ENCODE measurements around the gene VWA7.
A peak's percentile ranks its signal among the peaks of the same experiment; 100 is the strongest.
"Not testable (repeated sequence)": the region's sequence is repeated elsewhere in the genome, so short reads cannot be mapped to it uniquely, and the experiment has no call there.

The VWA7 gene

DNA sequence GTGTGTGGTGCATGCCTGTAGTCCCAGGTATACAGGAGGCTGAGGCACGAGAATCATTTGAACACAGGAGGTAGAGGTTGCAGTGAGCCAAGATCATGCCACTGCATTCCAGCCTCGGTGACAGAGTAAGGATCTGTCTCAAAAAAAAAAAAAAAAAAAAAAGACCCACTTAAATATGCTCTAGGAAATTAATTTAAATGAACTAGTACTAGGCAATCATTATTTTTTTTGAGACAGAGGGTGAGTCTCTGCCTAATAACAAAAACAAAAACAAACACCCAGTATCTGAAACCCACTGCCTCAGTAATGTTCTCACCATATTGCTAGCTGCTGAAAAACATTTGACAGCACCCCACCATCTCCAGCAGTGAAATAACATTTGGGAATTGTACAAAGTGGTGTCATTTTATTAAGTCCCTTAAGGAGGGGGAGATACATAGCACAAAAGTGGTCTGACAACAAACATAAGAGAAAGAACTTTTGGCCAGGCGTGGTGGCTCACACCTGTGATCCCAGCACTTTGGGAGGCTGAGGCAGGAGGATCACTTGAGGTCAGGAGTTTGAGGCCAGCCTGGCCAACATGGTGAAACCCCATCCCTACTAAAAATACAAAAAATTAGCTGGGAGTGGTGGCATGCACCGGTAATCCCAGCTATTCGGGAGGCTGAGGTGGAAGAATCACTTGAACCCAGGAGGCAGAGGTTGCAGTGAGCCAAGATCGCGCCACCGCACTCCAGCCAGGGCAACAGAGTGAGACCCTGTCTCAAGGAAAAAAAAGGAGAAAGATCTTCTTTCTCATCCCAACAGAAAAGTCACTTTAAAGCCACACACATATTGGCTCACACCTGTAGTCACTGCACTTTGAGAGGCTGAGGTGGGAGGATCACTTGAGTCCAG lies 24.2 kb upstream of the VWA7 start:
- not testable (repeated sequence) for DNase-seq (ENCODE audit: low spot score)

DNA sequence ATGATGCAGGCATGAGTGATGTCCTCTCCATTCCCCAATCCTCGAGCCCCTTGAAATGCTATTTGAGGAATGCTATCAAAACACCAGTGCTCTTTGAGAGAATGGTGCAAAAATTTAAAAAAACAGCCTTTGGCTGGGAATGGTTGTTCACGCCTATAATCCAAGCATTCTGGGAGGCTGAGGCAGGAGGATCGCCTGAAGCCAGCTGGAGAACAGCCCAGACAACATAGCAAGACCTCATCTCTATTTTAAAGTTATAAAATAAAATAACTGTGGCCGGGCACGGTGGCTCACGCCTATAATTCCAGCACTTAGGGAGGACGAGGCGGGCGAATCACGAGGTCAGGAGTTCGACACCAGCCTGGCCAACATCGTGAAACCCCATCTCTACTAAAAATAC lies 22.7 kb upstream of the VWA7 start:
- no peak for DNase-seq (ENCODE audit: low spot score)

DNA sequence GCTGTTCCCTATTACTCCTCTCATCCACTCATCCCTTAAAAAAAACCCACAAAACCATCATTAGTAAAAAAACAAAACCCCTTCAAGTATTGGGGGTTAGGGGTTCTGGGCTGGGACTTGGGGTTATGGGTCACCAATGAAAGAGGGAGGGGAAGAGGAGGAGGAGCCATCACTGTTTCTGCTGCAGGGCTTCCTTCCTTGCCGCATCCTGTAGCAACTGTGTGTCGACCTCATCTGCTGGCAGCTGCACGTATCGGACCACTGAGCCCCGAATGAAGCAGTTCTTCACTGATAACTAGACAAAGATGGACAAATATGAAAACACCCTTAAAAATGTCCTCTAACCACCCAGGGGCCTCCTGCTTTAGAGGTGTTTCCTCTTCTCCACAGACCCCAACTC lies 20.5 kb upstream of the VWA7 start:
- DNase-seq (ENCODE audit: low spot score): peak; percentile 65

DNA sequence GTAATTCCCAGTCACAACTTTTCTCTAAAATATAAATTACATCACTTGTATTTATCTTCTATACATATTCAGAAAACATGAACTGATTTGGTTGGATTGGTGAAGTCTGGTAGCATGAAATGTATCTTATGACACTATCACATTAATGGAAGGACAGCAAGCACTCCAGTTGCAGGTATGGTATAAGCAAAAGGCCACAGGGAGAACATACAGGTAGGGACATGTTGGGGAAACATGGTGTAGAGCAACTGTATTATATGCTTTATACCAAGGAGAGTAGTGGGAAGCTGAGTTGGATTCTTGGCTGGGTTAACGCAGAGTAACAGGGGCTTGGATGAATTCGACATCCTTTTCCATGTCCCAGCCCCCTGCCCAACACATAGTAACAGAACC lies 19.9 kb upstream of the VWA7 start:
- no peak for DNase-seq (ENCODE audit: low spot score)

DNA sequence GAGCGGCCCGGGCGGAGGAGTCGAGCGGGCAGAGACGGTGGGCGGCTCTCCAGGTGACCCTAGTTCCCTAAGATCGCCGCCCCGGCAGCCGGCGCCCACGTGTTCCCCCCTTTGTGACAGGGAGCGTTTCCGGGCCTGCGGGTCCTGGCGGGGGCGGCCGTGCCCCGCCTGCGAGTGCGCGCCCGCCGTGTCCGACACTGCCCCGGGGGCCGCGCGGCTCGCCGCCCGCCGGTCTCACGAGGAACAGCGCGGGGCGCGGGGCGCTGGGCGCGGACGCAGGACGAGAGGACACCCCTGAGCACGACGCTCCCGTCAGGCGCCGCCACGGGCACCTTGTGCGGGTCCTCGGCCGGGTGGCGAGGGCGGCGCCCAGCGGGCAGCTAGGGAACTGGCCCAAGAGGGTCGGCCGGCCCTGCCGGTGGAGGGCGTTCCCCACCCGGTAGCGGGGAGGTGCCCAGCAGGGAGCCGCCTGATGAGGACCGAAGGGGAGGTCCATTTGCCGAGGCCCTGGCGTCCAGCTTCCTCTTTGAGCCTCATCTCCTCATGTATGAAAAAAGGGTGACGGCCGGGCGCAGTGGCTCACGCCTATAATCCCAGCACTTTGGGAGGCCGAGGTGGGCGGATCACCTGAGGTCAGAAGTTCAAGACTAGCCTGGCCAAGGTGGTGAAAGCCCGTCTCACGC lies 18.6 kb upstream of the VWA7 start, which contains the start of gene VARS1:
Gene VARS1 (minus strand): TSS at position 137 of the 683 bp plus-strand sequence. CDS start 535 bp downstream, outside the sequence.
- DNase-seq (ENCODE audit: low spot score): peak; percentile 81

DNA sequence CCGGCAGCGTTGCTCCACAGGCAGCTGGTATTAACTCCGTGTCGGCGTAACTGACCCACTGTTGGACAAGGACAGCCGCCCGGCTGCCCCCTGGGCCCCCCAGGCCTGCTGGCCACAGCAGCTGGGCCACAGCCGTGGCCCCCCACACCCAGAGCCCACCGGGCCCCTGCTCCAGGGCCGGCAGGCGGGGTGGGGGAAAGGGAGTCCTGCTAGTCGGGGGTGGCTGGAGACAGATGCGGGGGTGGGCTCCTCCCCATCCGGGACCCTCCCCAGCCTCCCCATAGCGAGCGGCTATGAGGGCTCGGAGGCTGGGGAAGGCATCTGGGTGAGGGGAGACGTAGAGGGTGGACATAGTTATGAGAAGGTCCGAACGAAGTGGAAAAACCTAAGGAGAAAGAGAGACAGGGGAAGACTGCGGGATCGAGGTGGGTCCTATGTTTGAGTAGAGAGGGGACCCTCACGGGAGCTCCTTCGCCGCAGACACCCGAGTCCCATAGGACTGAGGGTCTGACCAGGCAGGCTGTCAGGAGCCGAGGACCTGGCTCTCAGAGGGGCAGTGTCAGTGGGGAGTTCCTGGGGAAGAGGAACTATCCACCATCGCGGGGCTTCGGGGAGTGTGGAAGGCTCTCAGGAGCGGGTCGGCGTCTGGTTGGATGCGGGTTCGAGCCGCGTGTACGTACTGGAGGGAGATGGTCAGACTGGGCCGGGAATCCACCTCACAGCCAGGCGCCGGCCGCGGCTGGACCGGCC lies 17.9 kb upstream of the VWA7 start:
- DNase-seq (ENCODE audit: low spot score): no peak

DNA sequence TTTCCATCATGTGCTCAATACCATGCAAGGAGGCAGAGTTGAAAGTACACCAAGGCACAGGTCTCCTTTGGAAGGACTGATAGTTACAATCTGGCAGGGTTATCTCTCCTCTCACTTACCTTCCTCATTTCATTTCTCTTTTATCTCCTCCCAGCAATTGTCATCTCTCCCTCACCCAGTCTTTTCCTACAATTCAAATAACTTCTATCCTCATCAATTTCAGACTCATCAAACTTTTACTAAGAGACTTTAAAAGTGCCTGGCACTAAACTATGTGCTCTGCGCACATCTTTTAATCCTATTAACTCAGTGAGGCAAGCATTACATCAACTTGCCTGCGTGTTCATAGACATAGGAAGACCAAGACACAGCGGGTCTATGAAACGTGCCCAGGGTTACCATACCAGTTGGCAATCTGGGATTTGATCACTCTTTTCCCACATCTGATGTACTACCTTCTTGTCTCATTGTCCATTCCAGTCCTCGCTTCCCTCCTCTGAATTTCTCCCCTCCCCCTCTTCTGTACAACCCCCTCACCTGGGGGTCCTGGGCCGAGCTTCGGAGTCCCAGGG lies 17.3 kb upstream of the VWA7 start:
- DNase-seq (ENCODE audit: low spot score): no peak

DNA sequence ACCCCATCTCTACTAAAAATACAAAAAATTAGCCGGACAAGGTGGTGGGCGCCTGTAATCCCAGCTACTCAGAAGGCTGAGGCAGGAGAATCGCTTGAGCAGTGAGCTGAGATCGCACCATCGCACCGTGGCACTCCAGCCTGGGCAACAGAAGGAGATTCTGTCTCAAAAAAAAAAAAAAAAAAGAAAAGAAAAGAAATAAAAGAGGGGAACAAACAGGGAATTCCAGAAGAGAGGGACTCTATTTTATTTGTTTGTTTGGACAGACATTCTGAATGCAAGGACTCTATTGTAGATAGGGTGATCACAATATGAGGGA lies 16.8 kb upstream of the VWA7 start:
- DNase-seq (ENCODE audit: low spot score): not testable (repeated sequence)

DNA sequence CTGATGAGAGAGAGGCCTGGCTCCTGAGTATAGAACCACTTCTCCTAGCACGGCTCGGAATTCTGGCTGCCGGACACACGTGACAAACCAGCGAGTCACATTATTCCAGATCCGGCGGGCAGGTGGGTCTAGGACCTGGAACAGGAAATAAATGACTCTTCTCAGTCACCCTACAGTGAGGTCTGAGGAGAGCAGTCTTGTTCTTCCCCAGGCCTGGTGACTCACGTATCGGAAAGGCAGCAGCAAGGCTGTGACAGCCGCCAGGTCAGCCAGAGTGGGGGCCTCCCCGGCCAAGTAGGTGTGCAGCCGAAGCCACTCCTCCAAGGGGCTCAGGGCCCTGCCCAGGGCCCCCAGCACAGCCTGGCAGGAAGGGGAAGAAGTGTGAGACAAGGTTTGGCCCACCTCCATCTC lies 15.6 kb upstream of the VWA7 start:
- no peak for DNase-seq (ENCODE audit: low spot score)

DNA sequence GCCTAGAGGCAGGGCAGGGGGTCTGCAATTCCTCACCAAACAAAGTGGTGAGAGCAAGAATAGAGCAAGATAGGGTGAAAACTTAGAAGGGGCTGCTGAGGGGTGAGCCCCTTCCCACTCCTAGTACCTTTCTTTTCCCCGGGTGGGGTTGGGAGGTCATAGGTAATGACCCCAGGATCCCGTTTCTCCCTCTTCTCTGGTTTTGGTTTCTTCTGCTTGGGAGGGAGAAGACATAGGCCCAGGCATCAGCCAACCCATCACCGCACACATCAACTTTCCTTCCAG lies 14.9 kb upstream of the VWA7 start:
- no peak for DNase-seq (ENCODE audit: low spot score)

DNA sequence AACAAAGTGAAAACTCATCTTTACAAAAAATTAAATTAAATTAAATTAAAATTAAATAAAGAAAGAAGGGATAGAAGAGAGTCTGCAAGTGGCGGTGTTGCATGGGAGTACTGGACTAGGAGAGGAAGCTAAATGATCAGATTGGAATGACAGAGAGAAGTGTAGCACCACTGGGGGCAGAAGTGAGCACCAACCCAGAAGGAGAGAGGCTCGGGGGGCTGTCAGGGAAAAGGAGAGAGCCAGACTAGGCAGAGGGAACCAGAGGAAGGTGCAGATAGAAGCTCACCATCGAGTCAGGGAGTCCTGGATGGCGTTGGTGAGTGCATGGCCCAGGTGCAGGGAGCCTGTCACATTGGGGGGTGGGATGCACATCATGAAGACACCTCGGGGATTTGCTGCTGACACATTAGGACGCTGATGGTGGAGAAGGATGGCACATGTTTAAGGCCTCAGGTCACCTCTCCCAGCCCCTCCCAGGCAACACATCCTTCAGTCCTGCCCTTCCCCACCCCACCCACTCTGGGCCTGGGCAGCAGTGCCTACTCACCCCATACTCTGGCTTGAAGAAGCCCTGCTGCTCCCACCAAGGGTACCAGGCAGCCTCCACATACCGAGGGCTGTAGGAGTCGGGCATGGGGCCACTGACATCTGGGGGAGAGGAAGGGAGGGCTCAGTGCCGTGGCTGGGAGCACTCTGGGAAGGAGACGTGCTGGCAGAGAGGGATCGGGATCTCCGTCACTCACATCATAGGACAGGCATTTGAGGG lies 14.4 kb upstream of the VWA7 start:
- DNase-seq (ENCODE audit: low spot score): no peak

DNA sequence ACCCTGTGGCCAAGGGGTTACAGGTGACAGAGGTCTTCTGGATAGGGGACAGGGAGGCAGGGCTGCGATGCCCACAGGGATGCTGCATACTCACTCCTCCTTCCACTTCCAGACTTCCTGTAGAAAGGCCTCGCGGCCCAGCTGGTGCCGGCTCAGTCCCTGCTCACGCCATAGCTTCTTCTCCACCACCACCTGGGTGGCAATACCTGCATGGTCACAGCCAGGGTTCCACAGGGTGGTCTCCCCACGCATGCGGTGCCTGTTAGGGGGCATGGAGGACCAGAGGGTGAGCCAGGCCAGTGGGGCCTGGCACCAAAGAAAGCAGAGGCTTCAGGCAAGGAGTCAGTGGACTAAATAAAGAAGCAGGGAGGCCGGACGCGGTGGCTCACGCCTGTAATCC lies 8.3 kb upstream of the VWA7 start:
- no peak for DNase-seq (ENCODE audit: low spot score)

DNA sequence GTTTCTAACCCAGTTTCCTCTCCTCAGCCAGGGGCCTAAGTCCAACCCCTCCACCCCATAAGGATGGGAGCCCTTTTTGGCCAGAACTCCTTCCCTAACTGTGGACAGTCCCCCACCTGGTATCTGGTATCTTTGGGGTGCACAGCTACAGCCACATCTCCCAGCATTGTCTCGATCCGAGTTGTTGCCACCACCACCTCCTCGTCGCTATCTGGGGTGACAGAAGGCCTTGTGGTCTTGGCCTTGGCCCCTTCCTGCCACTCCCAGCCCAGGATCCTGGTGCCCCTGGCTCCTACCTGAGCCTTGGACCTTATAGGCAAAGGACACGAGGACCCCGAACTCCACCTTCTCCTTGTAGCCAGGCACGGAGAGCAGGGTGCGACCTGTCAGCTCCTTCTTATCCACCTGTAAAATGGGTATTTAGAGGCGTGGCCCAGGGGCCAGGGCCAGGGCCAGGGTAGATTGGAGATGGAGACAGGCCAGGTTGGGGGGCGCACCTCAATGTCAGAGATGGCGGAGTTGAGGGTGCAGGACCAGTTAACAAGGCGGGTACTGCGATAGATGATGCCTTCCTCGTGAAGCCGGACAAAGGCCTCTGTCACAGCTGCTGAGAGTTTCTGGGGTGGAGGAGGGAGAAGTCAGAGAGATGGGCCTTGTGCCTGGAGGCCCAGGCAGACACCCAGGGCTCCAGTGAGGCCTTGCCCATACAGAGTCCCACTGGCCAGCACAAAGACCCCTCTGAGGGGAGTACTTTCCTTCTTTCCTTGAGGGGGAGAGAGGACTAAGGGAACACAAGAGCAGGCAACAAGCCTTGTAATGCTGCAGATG lies 7.2 kb upstream of the VWA7 start:
- no peak for DNase-seq (ENCODE audit: low spot score)

DNA sequence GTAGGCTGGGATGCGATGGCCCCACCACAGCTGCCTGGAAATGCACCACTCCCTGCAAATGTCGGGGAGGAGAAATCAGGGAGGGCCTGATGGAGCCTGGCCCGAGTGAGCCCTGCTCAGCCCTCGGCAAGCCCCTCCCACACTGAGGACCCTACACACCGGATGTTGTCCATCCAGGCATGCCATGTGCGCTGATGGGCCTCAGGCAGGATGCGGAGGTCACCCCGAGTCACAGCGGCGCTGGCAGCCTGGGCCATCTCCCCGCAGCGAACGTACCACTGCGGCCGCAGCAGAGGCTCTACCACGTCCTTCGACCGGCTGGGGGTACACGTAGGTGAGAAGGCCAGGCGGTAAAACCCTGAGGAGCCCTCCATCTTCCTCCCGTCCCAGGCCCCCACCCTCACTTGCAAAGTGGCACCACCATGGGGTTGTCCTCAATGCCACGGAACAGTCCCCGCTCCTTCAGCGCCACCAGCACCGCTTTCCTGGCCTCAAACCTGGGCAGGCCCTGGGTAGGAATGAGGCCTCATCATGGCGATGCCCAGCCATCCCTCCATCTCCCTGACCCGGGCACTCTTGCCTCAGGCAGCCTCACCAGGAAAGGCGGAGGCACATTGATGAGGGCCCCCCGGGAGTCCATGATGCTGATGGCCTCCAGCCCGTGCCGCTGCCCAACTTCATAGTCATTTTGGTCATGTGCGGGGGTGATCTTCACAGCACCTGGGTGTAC lies 5.2 kb upstream of the VWA7 start:
- DNase-seq (ENCODE audit: low spot score): no peak

DNA sequence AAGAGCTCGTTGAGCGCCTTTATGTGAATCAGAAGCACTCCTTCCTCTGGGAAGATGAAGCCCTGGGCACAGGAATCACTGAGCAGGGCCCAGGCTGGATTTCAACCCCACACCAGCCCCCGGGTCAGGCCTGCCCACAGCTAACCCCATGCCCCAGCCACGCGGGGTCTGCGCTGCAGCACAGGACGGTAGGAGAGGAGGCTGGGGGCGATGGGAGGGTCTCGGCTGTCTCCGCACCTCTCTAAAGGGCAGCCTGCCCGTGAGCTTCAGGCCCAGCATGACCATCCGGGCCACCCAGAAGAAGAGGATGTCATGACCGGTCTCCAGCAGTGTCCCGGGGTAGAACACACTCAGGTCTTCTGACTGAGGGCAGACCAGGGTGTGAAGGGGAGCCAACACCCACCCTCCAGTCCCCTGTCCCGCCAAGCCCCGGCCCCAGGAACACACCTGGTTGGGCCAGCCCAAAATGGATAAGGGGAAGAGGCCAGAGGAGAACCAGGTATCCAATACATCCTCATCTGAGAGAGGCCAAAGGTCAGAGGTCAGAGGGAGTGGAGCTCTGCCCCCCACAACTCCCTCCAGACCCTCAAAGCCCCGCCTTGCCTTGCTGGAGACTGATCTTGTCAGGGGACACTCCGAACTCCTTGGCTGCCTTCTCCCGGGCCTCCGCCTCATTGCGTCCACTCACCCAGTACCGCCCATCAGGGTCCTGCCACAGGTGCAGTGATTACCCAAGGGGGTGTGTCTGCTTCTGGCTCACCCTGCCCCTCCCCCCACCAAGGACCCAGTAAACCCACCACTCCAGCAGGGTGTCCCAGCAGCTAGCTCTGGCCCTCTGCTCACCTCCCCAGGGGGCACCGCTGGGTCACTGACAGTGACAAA lies 4.4 kb upstream of the VWA7 start:
- no peak for DNase-seq (ENCODE audit: low spot score)

DNA sequence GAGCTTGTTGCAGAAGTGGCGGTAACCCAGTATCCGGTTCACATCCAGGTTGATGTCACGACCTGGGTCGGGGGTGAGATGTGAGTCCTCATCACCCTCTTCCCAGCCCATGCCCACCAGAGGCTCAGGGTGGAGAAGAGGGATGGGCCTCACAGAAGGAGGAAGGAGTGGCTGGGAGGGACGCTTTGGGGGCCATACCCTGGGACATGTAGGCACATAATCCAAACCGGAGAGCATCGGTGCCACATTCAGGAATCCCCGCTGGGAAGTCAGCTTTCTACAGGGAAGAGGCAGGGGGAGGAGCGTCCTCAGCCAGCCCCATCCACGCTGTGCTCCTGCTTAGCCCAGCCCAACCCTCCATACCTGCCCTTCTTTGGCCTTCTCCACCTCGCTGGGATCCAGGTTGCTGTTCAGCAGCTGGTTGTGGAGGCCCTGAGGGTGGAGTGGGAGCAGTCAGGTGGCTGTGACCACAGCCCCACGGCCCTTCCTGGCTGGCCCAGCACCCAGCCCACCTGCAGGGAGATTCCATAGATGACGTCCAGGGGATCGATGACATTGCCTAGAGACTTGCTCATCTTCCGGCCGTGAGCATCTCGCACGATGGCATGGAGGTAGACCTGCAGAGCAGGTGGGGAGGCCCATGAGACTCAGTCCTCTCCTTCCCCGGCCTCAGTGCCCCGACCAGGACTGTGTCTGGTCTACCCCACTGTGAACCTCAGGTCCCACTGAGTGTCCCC lies 3.5 kb upstream of the VWA7 start:
- no peak for DNase-seq (ENCODE audit: low spot score)

DNA sequence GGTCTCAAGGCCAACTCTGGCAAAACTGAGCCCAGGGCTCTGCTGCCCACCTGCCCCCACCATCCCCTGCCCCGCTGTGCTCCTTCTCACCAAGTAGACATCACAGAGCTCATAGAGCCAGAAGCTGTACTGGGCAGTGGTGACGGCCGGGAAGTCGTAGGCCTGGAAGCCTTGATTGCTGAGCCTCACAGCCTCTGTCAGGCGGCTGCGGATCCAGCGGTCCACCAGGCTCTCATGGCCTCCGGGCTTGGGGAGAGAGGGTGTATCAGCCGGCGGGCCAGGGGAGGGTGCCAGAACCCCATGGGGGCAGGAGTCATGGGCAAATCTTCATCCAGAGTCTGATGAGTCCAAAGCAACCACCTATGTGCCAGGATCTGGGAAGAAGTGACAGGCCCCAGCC lies 2.8 kb upstream of the VWA7 start:
- DNase-seq (ENCODE audit: low spot score): no peak

DNA sequence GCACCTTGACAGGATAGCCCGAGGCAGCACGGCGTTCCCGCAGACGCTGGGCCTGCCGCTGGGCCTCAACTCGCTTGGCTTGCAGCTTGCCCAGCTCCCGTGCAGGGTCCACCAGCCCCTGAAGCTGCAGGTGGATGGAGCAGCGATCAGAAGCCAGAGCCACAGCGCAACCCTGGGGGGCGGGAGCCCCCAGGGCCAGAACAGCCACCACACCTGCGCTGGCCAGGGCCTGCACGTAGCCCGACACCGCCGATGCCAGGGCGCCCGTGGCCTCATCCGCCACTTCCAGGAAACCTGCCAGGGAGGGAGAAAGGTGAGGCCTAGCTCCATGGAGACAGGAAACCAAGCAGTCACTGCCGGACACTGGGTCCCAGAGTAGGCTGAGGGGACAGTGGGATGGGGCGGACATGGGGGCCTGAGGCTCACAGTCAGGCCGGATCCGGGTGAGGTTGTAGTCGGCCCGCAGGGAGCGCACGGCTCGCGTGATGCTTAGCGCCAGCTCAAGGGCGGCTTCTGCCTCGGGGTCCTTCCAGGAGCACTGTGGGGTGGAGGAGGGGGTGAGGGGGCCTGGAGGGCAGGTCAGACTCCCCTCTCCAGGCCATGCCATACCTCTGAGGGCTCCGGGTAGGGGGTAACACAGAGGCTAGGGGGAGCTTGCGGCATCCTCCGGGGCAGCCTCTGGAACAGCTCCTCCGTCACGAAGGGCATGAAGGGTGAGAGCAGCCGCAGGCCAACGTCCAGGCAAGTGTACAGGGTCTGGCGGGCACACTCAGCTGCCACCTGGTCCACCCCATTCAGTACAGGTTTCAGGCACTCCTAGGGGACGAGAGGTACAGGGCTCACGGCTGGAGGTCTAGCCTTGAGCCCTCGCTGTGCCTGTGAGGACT lies 2.1 kb upstream of the VWA7 start:
- no peak for DNase-seq (ENCODE audit: low spot score)
